ENCODE measurements around the gene SEZ6L2. TPM values are rescaled to one million over a fixed set of nuclear protein-coding genes. Genes with fewer than 3 reads are reported as not detected.
A peak's percentile ranks its signal among the peaks of the same experiment; 100 is the strongest.

Gene SEZ6L2
- total and polyA plus RNA-seq, 9 of the 15 experiments (the other 6 are each of a cell fraction or from before 2014, with no cell fraction given), result 0.10 to 2.1 (median 0.72) TPM

GRCh38 chr16:29891525-29892457 lies 7.6 kb downstream of the SEZ6L2 start:
- H3K4me2 ChIP-seq (ENCODE audit: insufficient read depth, low read length), result no peak overlapping the region
- intact Hi-C loops (cut with micrococcal nuclease), result no loop called here
- FAIRE-seq, result no peak

More at GRCh38 chr16:29891525-29892457, 7.6 kb downstream of the SEZ6L2 start:
- peaks cover 0 to 7% of the 10 kb centered on the region in 2 experiments; a peak in 2 of 5 replicates for H3K4me1 ChIP-seq (replicated peaks in 1 of 2; ENCODE audit: control insufficient read depth in 2 of 2, insufficient read depth in 2 of 2, low read length in 2 of 2)
- DNase-seq (ENCODE audit: extremely low read depth in 1 of 4, low spot score in 3 of 4), result no peak
- no peaks in the 10 kb centered on the region for H3K36me3 ChIP-seq (ENCODE audit: control insufficient read depth, insufficient read depth, low read length)
- H2AFZ ChIP-seq (ENCODE audit: low read depth, low read length), result no peak overlapping the region
- H3K27me3 ChIP-seq (ENCODE audit: control insufficient read depth in 2 of 2, insufficient read depth in 2 of 2, low read length in 2 of 2), result peaks cover 17 to 37% of the 10 kb centered on the region in 2 experiments; a peak in 4 of 5 replicates
- POLR2A ChIA-PET, result no interaction called here
- no TSS peak for BruUV-seq (replicated peaks)
- TF ChIP-seq ZNF655 (CRISPR knock-in tag; IDR thresholded peaks at IDR 0.05) (no peak), ASH1L (IDR thresholded peaks at IDR 0.05; ENCODE audit: borderline replicate concordance, low read depth, partially characterized antibody) (no peak), FUS (optimal IDR thresholded peaks at IDR 0.05; ENCODE audit: low read depth, low read length) (no peak), ZNF609 (CRISPR knock-in tag; IDR thresholded peaks at IDR 0.05; ENCODE audit: borderline replicate concordance) (no peak), KDM5B (IDR thresholded peaks at IDR 0.05; ENCODE audit: insufficient replicate concordance, low read depth, low read length) (no peak), CEBPB (tag; IDR thresholded peaks at IDR 0.05) (peak; percentile 68)
- no peak overlapping the region for H3K27ac ChIP-seq (ENCODE audit: extremely low read depth, low read depth, low read length)
- H3K9me3 ChIP-seq (replicated peaks; ENCODE audit: control insufficient read depth, insufficient read depth, low read depth, low read length), result no peaks in the 10 kb centered on the region
- H4K20me1 ChIP-seq (replicated peaks; ENCODE audit: control insufficient read depth, insufficient read depth, low read length), result 0 out of 2 replicates have a peak, but pooled peaks cover 4% of the 10 kb centered on the region
- CTCF ChIA-PET (ENCODE audit: low intra/inter-chr PET ratio), result no interaction called here
- ATAC-seq, result no peak
- 15% methylated on average over 10 of the region's 10 CpGs for WGBS (ENCODE audit: insufficient coverage, low coverage, missing lambda C conversion rate)
- no peak overlapping the region for H3K4me3 ChIP-seq
- in situ Hi-C loops (cut with MboI), result no loop called here
- no peak overlapping the region; a peak in 1 of 4 replicates for H3K9ac ChIP-seq (ENCODE audit: insufficient read depth in 1 of 2, low read depth in 2 of 2, low read length in 2 of 2)
- H3K79me2 ChIP-seq (ENCODE audit: control insufficient read depth, insufficient read depth, low read length), result no peaks in the 10 kb centered on the region
- H3K9me1 ChIP-seq (ENCODE audit: control insufficient read depth, insufficient read depth, low read length), result no peaks in the 10 kb centered on the region

All from K562 (cell line).